Measurements from ENCODE around the gene SYT6.

DNA sequence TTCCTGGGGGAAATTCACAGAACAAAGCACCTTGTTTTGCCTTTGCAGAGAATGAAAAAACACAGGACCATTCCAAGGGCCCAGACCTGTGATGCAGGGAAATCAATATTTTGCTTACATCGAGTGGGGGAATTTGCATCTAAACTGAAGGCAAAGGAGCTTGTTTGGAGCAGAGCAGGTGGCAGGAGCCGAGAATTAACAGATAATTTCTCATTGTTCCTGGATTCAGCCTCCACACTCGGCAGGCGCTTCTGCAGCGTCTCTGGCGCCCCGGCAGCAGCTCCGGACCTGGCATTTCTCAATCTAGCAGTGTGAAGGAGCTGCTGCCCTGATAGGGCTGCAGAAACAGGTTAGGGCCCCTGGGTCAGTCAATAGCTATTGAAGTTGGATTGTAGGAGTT, 2.0 kb upstream of the SYT6 start:
- TF ChIP-seq CTCF (conservative IDR thresholded peaks at IDR 0.05; ENCODE audit: low read depth, low read length) (no peak), EZH2 (IDR thresholded peaks at IDR 0.05; ENCODE audit: borderline replicate concordance, low read depth, low read length, poor library complexity, severe bottlenecking) (no peak)
